IMR-90 (cell line): ENCODE results near the gene ARAP1.

Experiments
- BHLHE40 ChIP-seq: fragments of 150-350 bp; IDR thresholded peaks from 2 replicates; pipeline ENCODE4 v1.6.1; 2016; ENCODE audit warnings: mild to moderate bottlenecking, low read depth, low read length
- CEBPB ChIP-seq: IDR thresholded peaks from 2 replicates; pipeline ENCODE4 v1.6.1; 2012; ENCODE audit warnings: low read depth, low read length, improper control_type of control experiment
- CTCF ChIP-seq: conservative IDR thresholded peaks from 2 replicates; pipeline ENCODE4 v1.5.1; 2012; ENCODE audit warnings: mild to moderate bottlenecking, low read depth, low read length, improper control_type of control experiment
- FOS ChIP-seq: fragments of 150-350 bp; IDR thresholded peaks from 2 replicates; pipeline ENCODE4 v1.6.1; 2016; ENCODE audit warnings: low read depth, low read length
- MXI1 ChIP-seq: IDR thresholded peaks from 2 replicates; pipeline ENCODE4 v1.6.1; 2012; ENCODE audit warnings: low read depth, mild to moderate bottlenecking, low read length, moderate library complexity, borderline replicate concordance
- POLR2A ChIP-seq: IDR thresholded peaks from 2 replicates; pipeline ENCODE4 v1.6.1; 2012; ENCODE audit warnings: mild to moderate bottlenecking, low read depth, low read length
- RAD21 ChIP-seq: IDR thresholded peaks from 2 replicates; pipeline ENCODE4 v1.6.1; 2012; ENCODE audit warnings: low read length, improper control_type of control experiment
- RFX5 ChIP-seq: IDR thresholded peaks from 2 replicates; pipeline ENCODE4 v1.8.0; 2012; ENCODE audit warnings: low read depth, mild to moderate bottlenecking, low read length, moderate library complexity
- SMC3 ChIP-seq: fragments of 150-350 bp; IDR thresholded peaks from 2 replicates; pipeline ENCODE4 v1.6.1; 2016; ENCODE audit warnings: low read depth, mild to moderate bottlenecking, antibody characterized with exemption, low read length, moderate library complexity
- USF2 ChIP-seq: fragments of 150-350 bp; IDR thresholded peaks from 2 replicates; pipeline ENCODE4 v1.6.1; 2017; ENCODE audit warnings: mild to moderate bottlenecking, antibody characterized with exemption, low read length, low read depth

GRCh38 chr11:72716788-72717435, 35.3 kb downstream of the ARAP1 start:
- TF ChIP-seq CTCF = no peak
- TF ChIP-seq FOS = no peak
- TF ChIP-seq POLR2A = no peak
- TF ChIP-seq BHLHE40 = no peak
- no peak for TF ChIP-seq SMC3
- no peak for TF ChIP-seq RFX5
- no peak for TF ChIP-seq RAD21
- TF ChIP-seq USF2 = no peak
- no peak for TF ChIP-seq CEBPB
- TF ChIP-seq MXI1 = no peak
